Measurements from ENCODE around the gene ZNF189.

- TF ChIP-seq, protein P1, sequence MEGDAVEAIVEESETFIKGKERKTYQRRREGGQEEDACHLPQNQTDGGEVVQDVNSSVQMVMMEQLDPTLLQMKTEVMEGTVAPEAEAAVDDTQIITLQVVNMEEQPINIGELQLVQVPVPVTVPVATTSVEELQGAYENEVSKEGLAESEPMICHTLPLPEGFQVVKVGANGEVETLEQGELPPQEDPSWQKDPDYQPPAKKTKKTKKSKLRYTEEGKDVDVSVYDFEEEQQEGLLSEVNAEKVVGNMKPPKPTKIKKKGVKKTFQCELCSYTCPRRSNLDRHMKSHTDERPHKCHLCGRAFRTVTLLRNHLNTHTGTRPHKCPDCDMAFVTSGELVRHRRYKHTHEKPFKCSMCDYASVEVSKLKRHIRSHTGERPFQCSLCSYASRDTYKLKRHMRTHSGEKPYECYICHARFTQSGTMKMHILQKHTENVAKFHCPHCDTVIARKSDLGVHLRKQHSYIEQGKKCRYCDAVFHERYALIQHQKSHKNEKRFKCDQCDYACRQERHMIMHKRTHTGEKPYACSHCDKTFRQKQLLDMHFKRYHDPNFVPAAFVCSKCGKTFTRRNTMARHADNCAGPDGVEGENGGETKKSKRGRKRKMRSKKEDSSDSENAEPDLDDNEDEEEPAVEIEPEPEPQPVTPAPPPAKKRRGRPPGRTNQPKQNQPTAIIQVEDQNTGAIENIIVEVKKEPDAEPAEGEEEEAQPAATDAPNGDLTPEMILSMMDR (IDR thresholded peaks at IDR 0.05; ENCODE audit: low read depth, low read length, poor library complexity, severe bottlenecking): no peak
- no peak for TF ChIP-seq EZH2phosphoT487 (IDR thresholded peaks at IDR 0.05; ENCODE audit: borderline replicate concordance, low read length)
Observed at GRCh38 chr9:101399643-101399970, 956 bp downstream of the ZNF189 start.

Data from DOHH2 (cell line).